ENCODE results near the gene FAM174A. TPM values are rescaled to one million over a fixed set of nuclear protein-coding genes. Genes with fewer than 3 reads are reported as not detected.

Gene FAM174A
- total and polyA plus RNA-seq, 2 of the 4 experiments (the other 2 are of a cell fraction): 2.7 to 10.3 TPM

DNA sequence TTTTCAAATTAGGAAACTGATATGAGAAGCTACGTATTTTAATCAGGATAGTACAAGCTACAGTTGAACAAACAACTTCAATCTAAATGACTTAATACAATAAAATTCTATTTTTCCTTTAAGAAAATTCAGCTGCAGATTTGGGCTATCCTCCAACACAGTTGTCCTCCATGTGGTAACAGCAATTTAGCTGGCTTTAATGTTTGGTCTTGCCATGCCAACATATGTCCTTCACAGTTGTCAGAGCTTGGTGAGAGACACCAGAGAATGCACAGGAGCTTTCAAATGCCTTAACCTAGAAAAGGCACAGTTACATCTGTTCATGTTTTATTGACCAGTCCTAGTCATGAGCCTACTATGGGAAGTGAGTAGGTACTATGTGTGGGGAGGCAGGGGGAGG lies 10.8 kb downstream of the FAM174A start:
- no peak overlapping the region for H2AK9ac ChIP-seq (replicated peaks; ENCODE audit: low read depth, low read length, poor library complexity)
- no CpG with 5 or more reads among the region's 1 CpG for WGBS, 2 experiments (ENCODE audit: extremely low coverage in 2 of 2, insufficient read length in 1 of 2)
- H2BK15ac ChIP-seq (ENCODE audit: low read depth, low read length): no peak overlapping the region
- H3K4ac ChIP-seq (ENCODE audit: low read depth, low read length): no peak overlapping the region
- DNase-seq (no peak), ATAC-seq (ENCODE audit: low read depth) (no peak)
- H3K18ac ChIP-seq (ENCODE audit: low read depth, low read length): no peak overlapping the region
- H4K20me1 ChIP-seq (ENCODE audit: insufficient read depth, low read length): no peaks in the 10 kb centered on the region
- peaks cover 8 to 15% of the 10 kb centered on the region in 2 experiments; a peak in 3 of 4 replicates for H3K79me1 ChIP-seq (ENCODE audit: low read depth in 1 of 2, low read length in 2 of 2)
- H2BK120ac ChIP-seq (ENCODE audit: low read depth, low read length): no peak overlapping the region
- CTCF ChIA-PET: no interaction called here
- intact Hi-C loops (cut with micrococcal nuclease): no loop called here
- H3K4me3 ChIP-seq (ENCODE audit: insufficient read depth, low read depth, low read length): no peak overlapping the region
- H4K91ac ChIP-seq (ENCODE audit: insufficient read depth, low read depth, low read length): no peak overlapping the region
- no peak overlapping the region for H3K14ac ChIP-seq (replicated peaks; ENCODE audit: low read depth, low read length)
- no peak overlapping the region for H2BK20ac ChIP-seq (ENCODE audit: low read depth, low read length)
- in situ Hi-C loops (cut with MboI; ENCODE audit: low sequenced_read_pairs): no loop called here
- POLR2A ChIA-PET (ENCODE audit: unreplicated experiment): no interaction called here
- no peak overlapping the region for H2BK5ac ChIP-seq (ENCODE audit: low read depth, low read length, poor library complexity, severe bottlenecking)
- no peaks in the 10 kb centered on the region for H3K27me3 ChIP-seq (ENCODE audit: control insufficient read depth, insufficient read depth, low read length)
- no peak overlapping the region for H4K8ac ChIP-seq (ENCODE audit: low read depth in 2 of 2, low read length in 2 of 2)
- no peak overlapping the region for H3K4me2 ChIP-seq (ENCODE audit: low read depth, low read length)
- BruUV-seq (replicated peaks): no TSS peak
- dilution Hi-C loops (cut with HindIII; ENCODE audit: low sequenced_read_pairs, unreplicated experiment): no loop called here
- no peak overlapping the region for H3K56ac ChIP-seq (ENCODE audit: extremely low read depth, insufficient read depth, low read length)
- H3K9me1 ChIP-seq (ENCODE audit: insufficient read depth, low read length): peaks cover under 1% of the 10 kb centered on the region; the same call in 1 of the 2 replicates
- no peak overlapping the region for H2AFZ ChIP-seq (replicated peaks; ENCODE audit: low read length, poor library complexity)
- TF ChIP-seq RAD21 (IDR thresholded peaks at IDR 0.05; ENCODE audit: low read length) (no peak), RCOR1 (IDR thresholded peaks at IDR 0.05; ENCODE audit: insufficient replicate concordance, low read length) (no peak), POLR2A (IDR thresholded peaks at IDR 0.05; ENCODE audit: low read depth, low read length) (no peak), NFE2L2 (IDR thresholded peaks at IDR 0.05; ENCODE audit: low read depth, low read length) (no peak), CHD1 (IDR thresholded peaks at IDR 0.05; ENCODE audit: low read depth, low read length) (no peak), MAZ (IDR thresholded peaks at IDR 0.05; ENCODE audit: borderline replicate concordance, low read depth, low read length) (no peak), SMC3 (IDR thresholded peaks at IDR 0.05; ENCODE audit: low read depth, low read length) (no peak), BHLHE40 (IDR thresholded peaks at IDR 0.05; ENCODE audit: low read depth, low read length) (no peak), FOS (IDR thresholded peaks at IDR 0.05; ENCODE audit: low read depth, low read length) (no peak), MAFK (IDR thresholded peaks at IDR 0.05; ENCODE audit: low read depth, low read length) (no peak), MXI1 (IDR thresholded peaks at IDR 0.05; ENCODE audit: borderline replicate concordance, low read depth, low read length) (no peak), CEBPB (IDR thresholded peaks at IDR 0.05; ENCODE audit: low read depth, low read length) (no peak), RFX5 (IDR thresholded peaks at IDR 0.05; ENCODE audit: low read depth, low read length) (no peak)
- TF ChIP-seq, protein P1, sequence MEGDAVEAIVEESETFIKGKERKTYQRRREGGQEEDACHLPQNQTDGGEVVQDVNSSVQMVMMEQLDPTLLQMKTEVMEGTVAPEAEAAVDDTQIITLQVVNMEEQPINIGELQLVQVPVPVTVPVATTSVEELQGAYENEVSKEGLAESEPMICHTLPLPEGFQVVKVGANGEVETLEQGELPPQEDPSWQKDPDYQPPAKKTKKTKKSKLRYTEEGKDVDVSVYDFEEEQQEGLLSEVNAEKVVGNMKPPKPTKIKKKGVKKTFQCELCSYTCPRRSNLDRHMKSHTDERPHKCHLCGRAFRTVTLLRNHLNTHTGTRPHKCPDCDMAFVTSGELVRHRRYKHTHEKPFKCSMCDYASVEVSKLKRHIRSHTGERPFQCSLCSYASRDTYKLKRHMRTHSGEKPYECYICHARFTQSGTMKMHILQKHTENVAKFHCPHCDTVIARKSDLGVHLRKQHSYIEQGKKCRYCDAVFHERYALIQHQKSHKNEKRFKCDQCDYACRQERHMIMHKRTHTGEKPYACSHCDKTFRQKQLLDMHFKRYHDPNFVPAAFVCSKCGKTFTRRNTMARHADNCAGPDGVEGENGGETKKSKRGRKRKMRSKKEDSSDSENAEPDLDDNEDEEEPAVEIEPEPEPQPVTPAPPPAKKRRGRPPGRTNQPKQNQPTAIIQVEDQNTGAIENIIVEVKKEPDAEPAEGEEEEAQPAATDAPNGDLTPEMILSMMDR (conservative IDR thresholded peaks at IDR 0.05; ENCODE audit: low read depth, low read length): no peak
- TF ChIP-seq, protein P2, sequence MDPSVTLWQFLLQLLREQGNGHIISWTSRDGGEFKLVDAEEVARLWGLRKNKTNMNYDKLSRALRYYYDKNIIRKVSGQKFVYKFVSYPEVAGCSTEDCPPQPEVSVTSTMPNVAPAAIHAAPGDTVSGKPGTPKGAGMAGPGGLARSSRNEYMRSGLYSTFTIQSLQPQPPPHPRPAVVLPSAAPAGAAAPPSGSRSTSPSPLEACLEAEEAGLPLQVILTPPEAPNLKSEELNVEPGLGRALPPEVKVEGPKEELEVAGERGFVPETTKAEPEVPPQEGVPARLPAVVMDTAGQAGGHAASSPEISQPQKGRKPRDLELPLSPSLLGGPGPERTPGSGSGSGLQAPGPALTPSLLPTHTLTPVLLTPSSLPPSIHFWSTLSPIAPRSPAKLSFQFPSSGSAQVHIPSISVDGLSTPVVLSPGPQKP (IDR thresholded peaks at IDR 0.05; ENCODE audit: borderline replicate concordance, low read depth, low read length): no peak
- TF ChIP-seq, protein P3, sequence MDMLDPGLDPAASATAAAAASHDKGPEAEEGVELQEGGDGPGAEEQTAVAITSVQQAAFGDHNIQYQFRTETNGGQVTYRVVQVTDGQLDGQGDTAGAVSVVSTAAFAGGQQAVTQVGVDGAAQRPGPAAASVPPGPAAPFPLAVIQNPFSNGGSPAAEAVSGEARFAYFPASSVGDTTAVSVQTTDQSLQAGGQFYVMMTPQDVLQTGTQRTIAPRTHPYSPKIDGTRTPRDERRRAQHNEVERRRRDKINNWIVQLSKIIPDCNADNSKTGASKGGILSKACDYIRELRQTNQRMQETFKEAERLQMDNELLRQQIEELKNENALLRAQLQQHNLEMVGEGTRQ (IDR thresholded peaks at IDR 0.05; ENCODE audit: low read depth, low read length): no peak
- no peaks in the 10 kb centered on the region for H3K9me3 ChIP-seq (ENCODE audit: control insufficient read depth, insufficient read depth, low read length)
- H3K4me1 ChIP-seq (ENCODE audit: control insufficient read depth, insufficient read depth, low read length): peaks cover 2% of the 10 kb centered on the region; the same call in 1 of the 2 replicates
- no peak overlapping the region for H3K23ac ChIP-seq (ENCODE audit: low read depth, low read length)
- H2AK5ac ChIP-seq (ENCODE audit: low read depth, low read length): no peak overlapping the region
- H3K27ac ChIP-seq (ENCODE audit: insufficient read depth, low read length): no peak overlapping the region
- no peaks in the 10 kb centered on the region for H3K36me3 ChIP-seq (ENCODE audit: control insufficient read depth, insufficient read depth, low read length)
- no peak overlapping the region for H4K5ac ChIP-seq (ENCODE audit: low read depth, low read length)
- no peak overlapping the region for H3K9ac ChIP-seq (ENCODE audit: low read depth, low read length)
